ENCODE results near the gene PPCS. TPM values are rescaled to one million over a fixed set of nuclear protein-coding genes. Genes with fewer than 3 reads are reported as not detected.

PPCS gene
- total RNA-seq, 1 experiment from 2014 or later = 36.7 TPM

- Histone ChIP-seq H4K5ac (ENCODE audit: insufficient read length, low read depth, low read length) (no peak overlapping the region), H3K18ac (ENCODE audit: insufficient read length, low read depth, low read length) (no peak overlapping the region), H3K56ac (ENCODE audit: insufficient read length, low read depth, low read length) (no peak overlapping the region), H2AK5ac (ENCODE audit: insufficient read length, low read length) (no peak overlapping the region), H3K27me3 (ENCODE audit: insufficient read depth, low read length) (no peaks in the 10 kb centered on the region), H3K4me2 (ENCODE audit: insufficient read depth, insufficient read length, low read length) (no peak overlapping the region), H2BK15ac (ENCODE audit: low read depth, low read length) (no peak overlapping the region), H3K4ac (ENCODE audit: low read depth, low read length) (no peak overlapping the region), H3K27ac (ENCODE audit: insufficient read length, low read depth, low read length) (no peak overlapping the region), H3K79me2 (ENCODE audit: insufficient read depth, low read length) (no peaks in the 10 kb centered on the region), H3K14ac (ENCODE audit: insufficient read depth, low read length) (no peak overlapping the region), H2BK20ac (ENCODE audit: low read depth, low read length, poor library complexity, severe bottlenecking) (no peak overlapping the region), H3K23ac (ENCODE audit: insufficient read length, low read depth, low read length) (no peak overlapping the region), H3K4me1 (ENCODE audit: insufficient read depth, low read length) (no peaks in the 10 kb centered on the region; the same call in 1 of the 2 replicates), H4K20me1 (ENCODE audit: control insufficient read depth, insufficient read depth, insufficient read length) (no peaks in the 10 kb centered on the region), H3K23me2 (ENCODE audit: insufficient read length, low read depth, low read length, poor library complexity, severe bottlenecking) (no peaks in the 10 kb centered on the region), H3K79me1 (ENCODE audit: insufficient read depth, low read depth, low read length, poor library complexity, severe bottlenecking) (no peaks in the 10 kb centered on the region), H4K8ac (replicated peaks; ENCODE audit: insufficient read length, low read depth, low read length) (no peak overlapping the region), H4K91ac (ENCODE audit: insufficient read length, low read depth, low read length) (no peak overlapping the region), H2BK120ac (ENCODE audit: low read depth, low read length, poor library complexity, severe bottlenecking) (no peak overlapping the region), H3T11ph (ENCODE audit: low read length) (no peak overlapping the region), H2BK12ac (ENCODE audit: insufficient read length, low read depth, low read length) (no peak overlapping the region), H2BK5ac (ENCODE audit: insufficient read length, low read length) (no peak overlapping the region), H3K9ac (ENCODE audit: extremely low read depth, insufficient read length, low read length) (no peak overlapping the region), H3K9me3 (ENCODE audit: control insufficient read depth, low read depth, low read length) (no peaks in the 10 kb centered on the region), H2AFZ (ENCODE audit: low read length) (no peak overlapping the region)
- Mint-ChIP-seq H3K27ac (no peak overlapping the region), H3K9me3 (no peaks in the 10 kb centered on the region; a peak in 1 of 5 replicates), H3K36me3 (ENCODE audit: insufficient read depth in 1 of 3, low read depth in 3 of 3) (no peaks in the 10 kb centered on the region), H3K27me3 (ENCODE audit: low read depth) (no peaks in the 10 kb centered on the region; the same call in 1 of the 2 replicates), H3K4me3 (no peak overlapping the region), H3K4me1 (peaks cover 8 to 9% of the 10 kb centered on the region in 2 experiments)
- no peak for DNase-seq
- WGBS (ENCODE audit: extremely low coverage, insufficient read length, low lambda C conversion rate) = no CpG with 5 or more reads among the region's 4 CpGs
- TF ChIP-seq CTCF (conservative IDR thresholded peaks at IDR 0.05) = no peak
Measured at GRCh38 chr1:42432714-42433113, 23.6 kb upstream of the PPCS start.
